HepG2 (cell line): ENCODE measurements around the gene CMKLR1. TPM values are rescaled to one million over a fixed set of nuclear protein-coding genes. Genes with fewer than 3 reads are reported as not detected.

Source experiments
- BORCS8-MEF2B ChIP-seq: sonication (generic); formaldehyde crosslinking; IDR thresholded peaks from 2 replicates; pipeline ENCODE4 v1.8.0; 2022; ENCODE audit warnings: mild to moderate bottlenecking, missing genetic modification reagents
- CBX2 ChIP-seq, 2 experiments: fragments of 200-600 bp in 1 of 2; sonication (generic); formaldehyde crosslinking in 1 of 2; IDR thresholded peaks; 2 replicates each; pipeline versions ENCODE4 v1.7.0 to v1.8.1; 2018 to 2022; ENCODE audit warnings: low read depth in 2 of 2, low read length in 1 of 2, mild to moderate bottlenecking in 1 of 2, missing genetic modification reagents in 1 of 2
- CENPT ChIP-seq: sonication (generic); formaldehyde crosslinking; IDR thresholded peaks from 2 replicates; pipeline ENCODE4 v1.8.0; 2022; ENCODE audit warnings: low read depth, mild to moderate bottlenecking, moderate library complexity, missing genetic modification reagents
- HMGXB3 ChIP-seq: sonication (generic); formaldehyde crosslinking; IDR thresholded peaks from 2 replicates; pipeline ENCODE4 v1.4.0; 2020; ENCODE audit warnings: missing genetic modification reagents, borderline replicate concordance
- MYNN ChIP-seq: sonication (generic); formaldehyde crosslinking; IDR thresholded peaks from 2 replicates; pipeline ENCODE4 v1.4.0; 2020; ENCODE audit warnings: mild to moderate bottlenecking, low read depth, missing genetic modification reagents
- PCBP1 ChIP-seq: fragments of 200-400 bp; formaldehyde crosslinking; IDR thresholded peaks from 2 replicates; pipeline ENCODE4 v1.6.1; 2017; ENCODE audit warnings: mild to moderate bottlenecking, low read depth, low read length, borderline replicate concordance
- RFXANK ChIP-seq: IDR thresholded peaks from 2 replicates; pipeline ENCODE4 v1.6.1; 2016
- SAP130 ChIP-seq: IDR thresholded peaks from 2 replicates; pipeline ENCODE4 v1.6.1; 2016; ENCODE audit warnings: low read depth
- SUZ12 ChIP-seq: fragments of 150-350 bp; IDR thresholded peaks from 2 replicates; pipeline ENCODE4 v1.6.1; 2014; ENCODE audit warnings: low read depth, low read length
- TRIM22 ChIP-seq: fragments of 450-650 bp; IDR thresholded peaks from 2 replicates; pipeline ENCODE4 v1.6.1; 2017
- ZFY ChIP-seq: sonication (generic); formaldehyde crosslinking; IDR thresholded peaks from 2 replicates; pipeline ENCODE4 v1.4.0; 2020; ENCODE audit warnings: missing genetic modification reagents
- ZNF12 ChIP-seq: sonication (generic); formaldehyde crosslinking; IDR thresholded peaks from 2 replicates; pipeline ENCODE4 v1.5.0; 2020; ENCODE audit warnings: missing genetic modification reagents
- ZNF274 ChIP-seq: sonication (generic); formaldehyde crosslinking; IDR thresholded peaks from 2 replicates; pipeline ENCODE4 v1.5.1; 2020; ENCODE audit warnings: mild to moderate bottlenecking, missing genetic modification reagents
- ZNF296 ChIP-seq: sonication (generic); formaldehyde crosslinking; conservative IDR thresholded peaks from 2 replicates; pipeline ENCODE4 v1.5.0; 2020; ENCODE audit warnings: mild to moderate bottlenecking, missing genetic modification reagents
- ZNF510 ChIP-seq: sonication (generic); formaldehyde crosslinking; IDR thresholded peaks from 2 replicates; pipeline ENCODE4 v1.4.0; 2020; ENCODE audit warnings: low read depth, mild to moderate bottlenecking, missing genetic modification reagents
- ZNF552 ChIP-seq: sonication (generic); formaldehyde crosslinking; IDR thresholded peaks from 2 replicates; pipeline ENCODE4 v1.9.0; 2022; ENCODE audit warnings: missing genetic modification reagents, mild to moderate bottlenecking, borderline replicate concordance
- ZNF646 ChIP-seq: sonication (generic); formaldehyde crosslinking; IDR thresholded peaks from 2 replicates; pipeline ENCODE4 v1.9.0; 2021; ENCODE audit warnings: mild to moderate bottlenecking, missing genetic modification reagents
- ZNF737 ChIP-seq: sonication (generic); formaldehyde crosslinking; IDR thresholded peaks from 2 replicates; pipeline ENCODE4 v1.5.0; 2020; ENCODE audit warnings: missing genetic modification reagents, mild to moderate bottlenecking, borderline replicate concordance
- ZNF792 ChIP-seq: IDR thresholded peaks from 2 replicates; pipeline ENCODE4 v1.6.1; 2016
- polyA plus RNA-seq, 8 experiments: library from polyadenylated mRNA; depleted of rRNA in 3 of 8; stranded (reverse) in 7 of 8; unstranded in 1 of 8; fragments of >200 nt; fragmentation: Illumina TruSeq in 4 of 8; extraction: Trizol in 4 of 8; gene quantifications; 2 replicates each; pipeline versions ENCODE4 v1.2.1 to v1.2.3, GENCODE V29; 2011 to 2016; ENCODE audit warnings: low read depth in 4 of 8, missing spikeins in 1 of 8, mixed read lengths in 1 of 8; ENCODE audit not compliant: insufficient read depth in 1 of 8
- total RNA-seq, 5 experiments: library from RNA; depleted of rRNA; stranded (reverse); fragments of >200 nt; fragmentation: Illumina TruSeq; extraction: Trizol; gene quantifications; 2 replicates each; pipeline ENCODE4 v1.2.3, GENCODE V29; 2016; ENCODE audit warnings: low read depth in 1 of 5

The CMKLR1 gene
- total and polyA plus RNA-seq, 2 of the 13 experiments (the other 11 are each of a cell fraction or from before 2014, with no cell fraction given), result not detected

- TF ChIP-seq ZNF510 (CRISPR knock-in tag) (no peak), RFXANK (CRISPR knock-in tag) (no peak), CBX2 (IDR thresholded peaks at IDR 0.05; ENCODE audit: low read depth, low read length) (no peak), CBX2 (CRISPR knock-in tag; IDR thresholded peaks at IDR 0.05; ENCODE audit: low read depth) (no peak), SAP130 (CRISPR knock-in tag) (no peak), ZNF12 (no peak), MYNN (CRISPR knock-in tag) (no peak), SUZ12 (no peak), BORCS8-MEF2B (CRISPR knock-in tag) (no peak), ZNF646 (CRISPR knock-in tag) (no peak), ZNF737 (CRISPR knock-in tag) (0 out of 2 replicates have a peak, but pooled peaks have one; percentile 70), ZNF296 (CRISPR knock-in tag) (no peak), ZNF792 (CRISPR knock-in tag) (no peak), PCBP1 (no peak), ZNF552 (0 out of 2 replicates have a peak, but pooled peaks have one; percentile 31), HMGXB3 (no peak), ZNF274 (0 out of 2 replicates have a peak, but pooled peaks have one; percentile 44), CENPT (CRISPR knock-in tag) (no peak), TRIM22 (no peak), ZFY (no peak)
Observed at GRCh38 chr12:108312073-108312659, 26.9 kb downstream of the CMKLR1 start (continued).
